Keratinocyte (primary cell): ENCODE results near the gene HIGD2A.

Experiments
- CTCF ChIP-seq, 3 experiments: IDR thresholded peaks in 1 of 3; conservative IDR thresholded peaks in 1 of 3; optimal IDR thresholded peaks in 1 of 3; 2 replicates in 2 of 3; 3 replicates in 1 of 3; pipeline versions ENCODE3 to v1.5.1; 2011; ENCODE audit warnings: low read length in 3 of 3, mild to moderate bottlenecking in 3 of 3, moderate library complexity in 2 of 3, control low read depth in 1 of 3, inconsistent platforms in 1 of 3; ENCODE audit not compliant: insufficient read depth in 2 of 3; ENCODE audit errors: extremely low read depth in 1 of 3
- EZH2 ChIP-seq: IDR thresholded peaks from one replicate; pipeline ENCODE4 v1.6.1; 2012; ENCODE audit warnings: inconsistent platforms, mild to moderate bottlenecking, low read length, moderate library complexity

DNA sequence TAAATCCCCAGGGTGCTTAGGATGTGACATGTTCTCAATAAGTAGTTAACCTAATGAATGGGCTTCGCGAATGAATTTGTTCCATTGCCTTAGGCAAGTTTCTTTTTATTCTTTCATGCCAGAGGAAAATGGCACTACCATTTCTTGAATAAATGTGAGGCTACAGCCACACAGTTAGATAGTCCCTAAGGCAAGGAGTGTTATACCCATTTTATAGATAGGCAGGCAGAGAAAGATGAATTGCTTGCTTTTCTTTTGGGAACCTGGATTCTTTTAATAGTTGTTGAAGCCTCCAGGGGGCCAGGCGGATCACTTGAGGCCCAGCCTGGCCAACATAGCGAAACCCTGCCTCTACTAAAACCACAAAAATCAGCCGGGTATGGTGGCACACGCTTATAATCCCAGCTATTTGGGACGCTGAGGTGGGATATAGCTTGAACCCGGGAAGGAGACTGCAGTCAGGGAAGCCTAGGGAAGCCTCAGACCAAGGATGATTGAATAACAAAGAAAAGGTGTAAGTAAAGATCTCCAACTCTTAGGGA is 1.1 kb upstream of the HIGD2A start:
- TF ChIP-seq CTCF (optimal IDR thresholded peaks at IDR 0.05 in 1 of 3, IDR thresholded peaks at IDR 0.05 in 1 of 3, conservative IDR thresholded peaks at IDR 0.05 in 1 of 3; ENCODE audit: extremely low read depth in 1 of 3, insufficient read depth in 2 of 3, low read length in 3 of 3): no peak
- TF ChIP-seq EZH2: no peak
